SK-N-SH (cell line): ENCODE data around the gene PGBD4. TPM values are rescaled to one million over a fixed set of nuclear protein-coding genes. Genes with fewer than 3 reads are reported as not detected.

ENCODE experiments used
- CTCF ChIA-PET: fragments of 300-600, 350-600 bp; formaldehyde crosslinking; extraction: SDS; loops from one replicate; lab custom pipeline; 2021; lab: Yijun Ruan, JAX
- POLR2A ChIA-PET: fragments of 350-600 bp; sonication (Branson Sonifier 250); formaldehyde crosslinking; extraction: SDS; loops from one replicate; lab custom pipeline; 2020; ENCODE audit warnings: antibody characterized with exemption, inconsistent platforms; lab: Yijun Ruan, JAX
- DNase-seq: peaks from one replicate; pipeline ENCODE4 v3.0.0; 2012
- H2AFZ ChIP-seq: fragments of 200-600 bp; sonication (generic); 2 replicates; pipeline ENCODE4 v1.8.1; 2016; ENCODE audit warnings: antibody characterized with exemption, mild to moderate bottlenecking, low read depth
- H3F3A ChIP-seq: fragments of 200-600 bp; sonication (generic); replicated peaks from 2 replicates; pipeline ENCODE3; 2016; ENCODE audit warnings: antibody characterized with exemption, mild to moderate bottlenecking; ENCODE audit not compliant: insufficient read depth
- H3K27ac ChIP-seq, 2 experiments: fragments of 200-500 bp in 1 of 2; fragments of 200-600 bp in 1 of 2; sonication (Bioruptor generic) in 1 of 2; sonication (generic), shearing (Covaris generic) in 1 of 2; 2 replicates each; pipeline versions ENCODE4 v1.5.1 to v1.6.1; 2014 to 2016; ENCODE audit warnings: low read depth in 2 of 2, inconsistent platforms in 1 of 2, low read length in 1 of 2, mild to moderate bottlenecking in 1 of 2, mixed read lengths in 1 of 2
- H3K27me3 ChIP-seq: fragments of 200-600 bp; sonication (generic), shearing (Covaris generic); 2 replicates; pipeline ENCODE4 v1.6.1; 2016; ENCODE audit warnings: mixed run types; ENCODE audit not compliant: insufficient read depth
- H3K36me3 ChIP-seq, 2 experiments: fragments of 200-500 bp in 1 of 2; fragments of 200-600 bp in 1 of 2; sonication (Bioruptor generic) in 1 of 2; sonication (generic) in 1 of 2; replicated peaks in 1 of 2; 2 replicates each; pipeline versions ENCODE3 to v1.5.1; 2014 to 2016; ENCODE audit warnings: low read length in 1 of 2, mild to moderate bottlenecking in 1 of 2; ENCODE audit not compliant: insufficient read depth in 2 of 2, control insufficient read depth in 1 of 2
- H3K4me1 ChIP-seq, 2 experiments: fragments of 200-500 bp in 1 of 2; fragments of 200-600 bp in 1 of 2; sonication (Bioruptor generic) in 1 of 2; sonication (generic), shearing (Covaris generic) in 1 of 2; 2 replicates each; pipeline versions ENCODE4 v1.5.1 to v1.6.1; 2014 to 2016; ENCODE audit warnings: low read depth in 1 of 2, low read length in 1 of 2, mixed run types in 1 of 2; ENCODE audit not compliant: insufficient read depth in 2 of 2, control insufficient read depth in 1 of 2
- H3K4me2 ChIP-seq: fragments of 200-600 bp; sonication (generic), shearing (Covaris generic); 2 replicates; pipeline ENCODE4 v1.6.1; 2017; ENCODE audit warnings: mixed run types
- H3K4me3 ChIP-seq, 2 experiments: fragments of 200-500 bp in 1 of 2; fragments of 200-600 bp in 1 of 2; sonication (Bioruptor generic) in 1 of 2; sonication (generic), shearing (Covaris generic) in 1 of 2; 2 replicates each; pipeline versions ENCODE4 v1.5.1 to v1.8.1; 2014 to 2016; ENCODE audit warnings: low read depth in 2 of 2, inconsistent platforms in 1 of 2, low read length in 1 of 2, mild to moderate bottlenecking in 1 of 2, mixed read lengths in 1 of 2, moderate library complexity in 1 of 2
- H3K79me2 ChIP-seq: fragments of 200-600 bp; sonication (generic); 2 replicates; pipeline ENCODE4 v1.8.1; 2017; ENCODE audit warnings: mild to moderate bottlenecking; ENCODE audit not compliant: insufficient read depth
- H3K9ac ChIP-seq: fragments of 200-600 bp; sonication (generic); 2 replicates; pipeline ENCODE4 v1.6.1; 2017; ENCODE audit warnings: mixed run types
- H3K9me2 ChIP-seq: fragments of 200-600 bp; sonication (generic); 2 replicates; pipeline ENCODE4 v1.6.1; 2017; ENCODE audit warnings: mixed run types
- H3K9me3 ChIP-seq: fragments of 200-600 bp; sonication (generic); 2 replicates; pipeline ENCODE4 v1.6.1; 2017; ENCODE audit warnings: mixed run types, mild to moderate bottlenecking, moderate library complexity
- H4K20me1 ChIP-seq: fragments of 200-600 bp; sonication (generic); 2 replicates; pipeline ENCODE4 v1.6.1; 2017; ENCODE audit warnings: mild to moderate bottlenecking, mixed run types; ENCODE audit not compliant: insufficient read depth
- EZH2phosphoT487 ChIP-seq: fragments of 200-600 bp; sonication (generic); IDR thresholded peaks from 2 replicates; pipeline ENCODE4 v1.6.1; 2017; ENCODE audit warnings: low read depth, mixed run types, mild to moderate bottlenecking, antibody characterized with exemption, moderate library complexity, borderline replicate concordance
- GABPA ChIP-seq: IDR thresholded peaks from 2 replicates; pipeline ENCODE4 v1.4.0; 2012; ENCODE audit warnings: low read depth, mild to moderate bottlenecking
- JUND ChIP-seq: IDR thresholded peaks from 2 replicates; pipeline ENCODE4 v1.4.0; 2012
- MXI1 ChIP-seq: IDR thresholded peaks from 2 replicates; pipeline ENCODE4 v1.6.1; 2012; ENCODE audit warnings: mild to moderate bottlenecking, low read depth, low read length, improper control_type of control experiment
- RAD21 ChIP-seq: IDR thresholded peaks from 2 replicates; pipeline ENCODE4 v1.6.1; 2012; ENCODE audit warnings: mild to moderate bottlenecking, low read length
- RFX5 ChIP-seq: IDR thresholded peaks from 2 replicates; pipeline ENCODE4 v1.6.1; 2012; ENCODE audit warnings: mild to moderate bottlenecking, improper control_type of control experiment, low read length
- SIN3A ChIP-seq: IDR thresholded peaks from 2 replicates; pipeline ENCODE4 v1.6.1; 2012; ENCODE audit warnings: low read depth, mild to moderate bottlenecking, low read length, moderate library complexity, borderline replicate concordance
- SMC3 ChIP-seq: IDR thresholded peaks from 2 replicates; pipeline ENCODE4 v1.6.1; 2012; ENCODE audit warnings: low read depth, low read length, improper control_type of control experiment
- TAF1 ChIP-seq: IDR thresholded peaks from 2 replicates; pipeline ENCODE4 v1.6.1; 2012; ENCODE audit warnings: low read depth, mild to moderate bottlenecking, low read length, moderate library complexity, borderline replicate concordance
- TCF12 ChIP-seq: IDR thresholded peaks from 2 replicates; pipeline ENCODE4 v1.4.0; 2012
- WGBS: methylation state at CpG from one replicate; pipeline ENCODE4 v1.1.6; 2017; ENCODE audit warnings: low lambda C conversion rate; 5-methylcytosine and 5-hydroxymethylcytosine counted together
- polyA plus RNA-seq, 3 experiments: library from polyadenylated mRNA; depleted of rRNA; stranded (reverse); fragments of >200 nt; gene quantifications; 2 replicates each; pipeline ENCODE4 v1.2.3, GENCODE V29; 2012
- TF ChIP-seq, protein P1 (sequence below): fragments of 200-600 bp; sonication (generic); IDR thresholded peaks from 2 replicates; pipeline ENCODE4 v1.6.1; 2017; ENCODE audit warnings: antibody characterized with exemption, mild to moderate bottlenecking, moderate library complexity
- TF ChIP-seq, protein P2 (sequence below): IDR thresholded peaks from 2 replicates; pipeline ENCODE4 v1.4.0; 2012; ENCODE audit warnings: low read depth
- TF ChIP-seq, protein P3 (sequence below): IDR thresholded peaks from 2 replicates; pipeline ENCODE4 v1.4.0; 2012; ENCODE audit warnings: low read depth, borderline replicate concordance
- TF ChIP-seq, protein P4 (sequence below): fragments of 150-350 bp; IDR thresholded peaks from 2 replicates; pipeline ENCODE4 v1.6.1; 2017; ENCODE audit warnings: antibody characterized with exemption, low read length, low read depth, borderline replicate concordance
- TF ChIP-seq, protein P5 (sequence below): IDR thresholded peaks from 2 replicates; pipeline ENCODE4 v1.4.0; 2012; ENCODE audit warnings: low read depth, borderline replicate concordance
- TF ChIP-seq, protein P6 (sequence below): IDR thresholded peaks from 2 replicates; pipeline ENCODE4 v1.6.1; 2012; ENCODE audit warnings: mild to moderate bottlenecking, low read depth, low read length, moderate library complexity

PGBD4 gene
- polyA plus RNA-seq, 1 of the 3 experiments (the other 2 are of a cell fraction): 0.77 TPM

DNA sequence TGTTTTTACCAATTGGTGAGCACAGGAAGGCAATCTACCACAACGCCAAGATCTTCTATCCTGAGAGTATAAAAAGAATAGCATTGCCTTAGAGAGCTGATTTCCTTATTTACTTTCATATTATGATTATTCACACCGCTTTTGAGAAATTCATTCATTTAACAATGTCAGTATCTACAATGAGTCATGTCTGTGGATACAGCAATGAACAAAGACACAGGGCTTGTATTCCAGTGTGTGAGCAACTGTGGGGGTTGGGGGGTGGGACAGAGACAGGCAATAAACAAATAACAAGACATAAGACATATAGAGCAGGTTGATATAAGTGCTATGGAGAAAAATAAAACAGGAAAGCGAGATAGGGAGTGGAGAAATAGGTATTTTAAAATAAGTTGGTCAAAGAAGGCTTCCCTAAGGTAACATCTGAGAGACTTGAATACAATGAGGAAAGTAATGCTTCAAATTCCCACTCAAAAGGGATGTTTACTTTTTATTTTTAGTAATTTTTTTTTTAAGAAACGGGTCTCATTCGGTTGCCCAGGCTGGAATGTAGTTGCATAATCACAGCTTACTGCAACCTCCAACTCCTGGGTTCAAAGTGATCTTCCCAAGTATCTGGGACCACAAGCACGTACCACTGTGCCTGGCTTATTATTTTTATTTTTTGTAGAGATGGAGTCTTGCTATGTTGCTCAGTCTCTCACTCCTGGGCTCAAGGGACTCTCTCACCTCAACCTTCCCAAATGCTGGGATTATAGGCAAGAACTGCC is 45.7 kb downstream of the PGBD4 start:
- CTCF ChIA-PET: interaction anchor here (0.6 to 1.1 kb wide), 2 partner anchors 38 to 319 kb away, joined by 3 read pairs; no protein-coding TSS in a partner anchor
- Histone ChIP-seq H3K27me3 (no peaks in the 10 kb centered on the region), H3K4me2 (no peak overlapping the region), H3K9ac (no peak overlapping the region), H3K9me3 (no peaks in the 10 kb centered on the region), H2AFZ (no peak overlapping the region), H4K20me1 (no peaks in the 10 kb centered on the region), H3F3A (peaks cover 13% of the 10 kb centered on the region), H3K36me3 (peaks cover 25 to 83% of the 10 kb centered on the region in 2 experiments), H3K27ac (no peak overlapping the region), H3K4me3 (no peak overlapping the region), H3K79me2 (no peaks in the 10 kb centered on the region), H3K9me2 (no peaks in the 10 kb centered on the region), H3K4me1 (no peaks in the 10 kb centered on the region)
- 73% methylated on average over 6 of the region's 6 CpGs for WGBS
- no peak for DNase-seq
- no peak for TF ChIP-seq TCF12
- TF ChIP-seq, protein P1, sequence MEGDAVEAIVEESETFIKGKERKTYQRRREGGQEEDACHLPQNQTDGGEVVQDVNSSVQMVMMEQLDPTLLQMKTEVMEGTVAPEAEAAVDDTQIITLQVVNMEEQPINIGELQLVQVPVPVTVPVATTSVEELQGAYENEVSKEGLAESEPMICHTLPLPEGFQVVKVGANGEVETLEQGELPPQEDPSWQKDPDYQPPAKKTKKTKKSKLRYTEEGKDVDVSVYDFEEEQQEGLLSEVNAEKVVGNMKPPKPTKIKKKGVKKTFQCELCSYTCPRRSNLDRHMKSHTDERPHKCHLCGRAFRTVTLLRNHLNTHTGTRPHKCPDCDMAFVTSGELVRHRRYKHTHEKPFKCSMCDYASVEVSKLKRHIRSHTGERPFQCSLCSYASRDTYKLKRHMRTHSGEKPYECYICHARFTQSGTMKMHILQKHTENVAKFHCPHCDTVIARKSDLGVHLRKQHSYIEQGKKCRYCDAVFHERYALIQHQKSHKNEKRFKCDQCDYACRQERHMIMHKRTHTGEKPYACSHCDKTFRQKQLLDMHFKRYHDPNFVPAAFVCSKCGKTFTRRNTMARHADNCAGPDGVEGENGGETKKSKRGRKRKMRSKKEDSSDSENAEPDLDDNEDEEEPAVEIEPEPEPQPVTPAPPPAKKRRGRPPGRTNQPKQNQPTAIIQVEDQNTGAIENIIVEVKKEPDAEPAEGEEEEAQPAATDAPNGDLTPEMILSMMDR: no peak
- no peak for TF ChIP-seq JUND
- TF ChIP-seq, protein P2, sequence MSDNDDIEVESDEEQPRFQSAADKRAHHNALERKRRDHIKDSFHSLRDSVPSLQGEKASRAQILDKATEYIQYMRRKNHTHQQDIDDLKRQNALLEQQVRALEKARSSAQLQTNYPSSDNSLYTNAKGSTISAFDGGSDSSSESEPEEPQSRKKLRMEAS: no peak
- TF ChIP-seq TAF1: no peak
- TF ChIP-seq GABPA: no peak
- TF ChIP-seq, protein P3, sequence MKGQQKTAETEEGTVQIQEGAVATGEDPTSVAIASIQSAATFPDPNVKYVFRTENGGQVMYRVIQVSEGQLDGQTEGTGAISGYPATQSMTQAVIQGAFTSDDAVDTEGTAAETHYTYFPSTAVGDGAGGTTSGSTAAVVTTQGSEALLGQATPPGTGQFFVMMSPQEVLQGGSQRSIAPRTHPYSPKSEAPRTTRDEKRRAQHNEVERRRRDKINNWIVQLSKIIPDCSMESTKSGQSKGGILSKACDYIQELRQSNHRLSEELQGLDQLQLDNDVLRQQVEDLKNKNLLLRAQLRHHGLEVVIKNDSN: no peak
- no peak for TF ChIP-seq RFX5
- TF ChIP-seq, protein P4, sequence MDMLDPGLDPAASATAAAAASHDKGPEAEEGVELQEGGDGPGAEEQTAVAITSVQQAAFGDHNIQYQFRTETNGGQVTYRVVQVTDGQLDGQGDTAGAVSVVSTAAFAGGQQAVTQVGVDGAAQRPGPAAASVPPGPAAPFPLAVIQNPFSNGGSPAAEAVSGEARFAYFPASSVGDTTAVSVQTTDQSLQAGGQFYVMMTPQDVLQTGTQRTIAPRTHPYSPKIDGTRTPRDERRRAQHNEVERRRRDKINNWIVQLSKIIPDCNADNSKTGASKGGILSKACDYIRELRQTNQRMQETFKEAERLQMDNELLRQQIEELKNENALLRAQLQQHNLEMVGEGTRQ: no peak
- POLR2A ChIA-PET: no interaction called here

DNA sequence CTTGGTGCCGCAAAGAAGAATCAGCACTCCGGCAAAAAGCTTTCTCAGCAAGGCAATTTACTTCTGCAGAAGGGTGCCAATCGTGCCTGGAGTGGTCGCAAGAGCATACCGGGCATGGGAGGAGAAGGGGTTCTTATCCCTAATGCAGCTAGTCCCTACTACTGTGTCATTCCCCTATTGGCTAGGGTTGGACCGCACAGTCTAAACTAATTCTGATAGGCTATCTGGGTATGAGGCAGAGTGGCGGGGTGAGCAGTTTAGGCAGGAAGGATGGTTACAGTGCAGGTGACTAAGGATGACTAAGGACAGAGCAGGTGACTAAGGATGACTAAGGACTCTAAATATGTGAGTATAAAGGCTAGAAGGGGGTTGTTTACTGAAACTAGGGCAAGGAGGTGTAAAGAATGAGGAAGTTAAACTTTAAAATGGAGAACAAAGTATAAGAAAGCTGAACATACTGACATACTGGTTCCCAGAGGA is 52.9 kb downstream of the PGBD4 start:
- Histone ChIP-seq H3K36me3 (peaks cover 40 to 96% of the 10 kb centered on the region in 2 experiments), H3K4me2 (no peak overlapping the region), H3K9ac (no peak overlapping the region), H3K4me3 (no peak overlapping the region; a peak in 1 of 4 replicates), H3K9me2 (no peaks in the 10 kb centered on the region), H3K79me2 (peaks cover 3% of the 10 kb centered on the region; the same call in 1 of the 2 replicates), H3K9me3 (peaks cover 5% of the 10 kb centered on the region; the same call in 1 of the 2 replicates), H3K27ac (no peak overlapping the region), H3K4me1 (no peaks in the 10 kb centered on the region), H3F3A (no peaks in the 10 kb centered on the region), H2AFZ (no peak overlapping the region), H4K20me1 (no peaks in the 10 kb centered on the region), H3K27me3 (no peaks in the 10 kb centered on the region)
- WGBS: 91% methylated on average over 7 of the region's 7 CpGs
- DNase-seq: no peak
- CTCF ChIA-PET: interaction anchor here (1.2 kb wide), 1 partner anchor 55 kb away, joined by 4 read pairs; the partner anchor contains the start of gene KATNBL1
- POLR2A ChIA-PET: no interaction called here
- TF ChIP-seq EZH2phosphoT487 (no peak), SIN3A (no peak), RAD21 (no peak), MXI1 (no peak), TCF12 (no peak), SMC3 (no peak), TAF1 (no peak)
- TF ChIP-seq, protein P5, sequence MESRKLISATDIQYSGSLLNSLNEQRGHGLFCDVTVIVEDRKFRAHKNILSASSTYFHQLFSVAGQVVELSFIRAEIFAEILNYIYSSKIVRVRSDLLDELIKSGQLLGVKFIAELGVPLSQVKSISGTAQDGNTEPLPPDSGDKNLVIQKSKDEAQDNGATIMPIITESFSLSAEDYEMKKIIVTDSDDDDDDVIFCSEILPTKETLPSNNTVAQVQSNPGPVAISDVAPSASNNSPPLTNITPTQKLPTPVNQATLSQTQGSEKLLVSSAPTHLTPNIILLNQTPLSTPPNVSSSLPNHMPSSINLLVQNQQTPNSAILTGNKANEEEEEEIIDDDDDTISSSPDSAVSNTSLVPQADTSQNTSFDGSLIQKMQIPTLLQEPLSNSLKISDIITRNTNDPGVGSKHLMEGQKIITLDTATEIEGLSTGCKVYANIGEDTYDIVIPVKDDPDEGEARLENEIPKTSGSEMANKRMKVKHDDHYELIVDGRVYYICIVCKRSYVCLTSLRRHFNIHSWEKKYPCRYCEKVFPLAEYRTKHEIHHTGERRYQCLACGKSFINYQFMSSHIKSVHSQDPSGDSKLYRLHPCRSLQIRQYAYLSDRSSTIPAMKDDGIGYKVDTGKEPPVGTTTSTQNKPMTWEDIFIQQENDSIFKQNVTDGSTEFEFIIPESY: no peak
- TF ChIP-seq, protein P6, sequence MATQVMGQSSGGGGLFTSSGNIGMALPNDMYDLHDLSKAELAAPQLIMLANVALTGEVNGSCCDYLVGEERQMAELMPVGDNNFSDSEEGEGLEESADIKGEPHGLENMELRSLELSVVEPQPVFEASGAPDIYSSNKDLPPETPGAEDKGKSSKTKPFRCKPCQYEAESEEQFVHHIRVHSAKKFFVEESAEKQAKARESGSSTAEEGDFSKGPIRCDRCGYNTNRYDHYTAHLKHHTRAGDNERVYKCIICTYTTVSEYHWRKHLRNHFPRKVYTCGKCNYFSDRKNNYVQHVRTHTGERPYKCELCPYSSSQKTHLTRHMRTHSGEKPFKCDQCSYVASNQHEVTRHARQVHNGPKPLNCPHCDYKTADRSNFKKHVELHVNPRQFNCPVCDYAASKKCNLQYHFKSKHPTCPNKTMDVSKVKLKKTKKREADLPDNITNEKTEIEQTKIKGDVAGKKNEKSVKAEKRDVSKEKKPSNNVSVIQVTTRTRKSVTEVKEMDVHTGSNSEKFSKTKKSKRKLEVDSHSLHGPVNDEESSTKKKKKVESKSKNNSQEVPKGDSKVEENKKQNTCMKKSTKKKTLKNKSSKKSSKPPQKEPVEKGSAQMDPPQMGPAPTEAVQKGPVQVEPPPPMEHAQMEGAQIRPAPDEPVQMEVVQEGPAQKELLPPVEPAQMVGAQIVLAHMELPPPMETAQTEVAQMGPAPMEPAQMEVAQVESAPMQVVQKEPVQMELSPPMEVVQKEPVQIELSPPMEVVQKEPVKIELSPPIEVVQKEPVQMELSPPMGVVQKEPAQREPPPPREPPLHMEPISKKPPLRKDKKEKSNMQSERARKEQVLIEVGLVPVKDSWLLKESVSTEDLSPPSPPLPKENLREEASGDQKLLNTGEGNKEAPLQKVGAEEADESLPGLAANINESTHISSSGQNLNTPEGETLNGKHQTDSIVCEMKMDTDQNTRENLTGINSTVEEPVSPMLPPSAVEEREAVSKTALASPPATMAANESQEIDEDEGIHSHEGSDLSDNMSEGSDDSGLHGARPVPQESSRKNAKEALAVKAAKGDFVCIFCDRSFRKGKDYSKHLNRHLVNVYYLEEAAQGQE: no peak
